ENCODE results near the gene MIER3. TPM values are rescaled to one million over a fixed set of nuclear protein-coding genes. Genes with fewer than 3 reads are reported as not detected.

Gene MIER3
- total and polyA plus RNA-seq, 9 of the 15 experiments (the other 6 are each of a cell fraction or from before 2014, with no cell fraction given): 4.1 to 29.3 (median 13.0) TPM

DNA sequence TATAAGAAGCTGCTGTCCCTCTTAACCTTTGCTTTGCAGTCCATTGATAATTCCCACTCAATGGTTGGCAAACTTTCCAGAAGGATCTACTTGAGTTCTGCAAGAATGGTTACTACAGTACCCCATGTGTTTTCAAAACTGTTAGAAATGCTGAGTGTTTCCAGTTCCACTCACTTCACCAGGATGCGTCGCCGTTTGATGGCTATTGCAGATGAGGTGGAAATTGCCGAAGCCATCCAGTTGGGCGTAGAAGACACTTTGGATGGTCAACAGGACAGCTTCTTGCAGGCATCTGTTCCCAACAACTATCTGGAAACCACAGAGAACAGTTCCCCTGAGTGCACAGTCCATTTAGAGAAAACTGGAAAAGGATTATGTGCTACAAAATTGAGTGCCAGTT is 70.4 kb downstream of the MIER3 start:
- Histone ChIP-seq H3K4me3 (no peak overlapping the region), H2AFZ (ENCODE audit: low read depth, low read length) (no peak overlapping the region), H3K36me3 (ENCODE audit: control insufficient read depth, insufficient read depth, low read length) (peaks cover 77% of the 10 kb centered on the region), H3K4me2 (ENCODE audit: insufficient read depth, low read length) (no peak overlapping the region), H4K20me1 (replicated peaks; ENCODE audit: control insufficient read depth, insufficient read depth, low read length) (no peaks in the 10 kb centered on the region), H3K27ac (ENCODE audit: extremely low read depth, low read depth, low read length) (no peak overlapping the region), H3K9me3 (replicated peaks; ENCODE audit: control insufficient read depth, insufficient read depth, low read depth, low read length) (no peaks in the 10 kb centered on the region), H3K27me3 (ENCODE audit: control insufficient read depth in 2 of 2, insufficient read depth in 2 of 2, low read length in 2 of 2) (no peaks in the 10 kb centered on the region), H3K9me1 (ENCODE audit: control insufficient read depth, insufficient read depth, low read length) (no peaks in the 10 kb centered on the region), H3K79me2 (ENCODE audit: control insufficient read depth, insufficient read depth, low read length) (no peaks in the 10 kb centered on the region), H3K4me1 (replicated peaks in 1 of 2; ENCODE audit: control insufficient read depth in 2 of 2, insufficient read depth in 2 of 2, low read length in 2 of 2) (no peaks in the 10 kb centered on the region; a peak in 1 of 5 replicates), H3K9ac (ENCODE audit: insufficient read depth in 1 of 2, low read depth in 2 of 2, low read length in 2 of 2) (no peak overlapping the region)
- FAIRE-seq: no peak
- BruUV-seq (replicated peaks): no TSS peak
- TF ChIP-seq SIN3A (IDR thresholded peaks at IDR 0.05; ENCODE audit: borderline replicate concordance in 2 of 2, control insufficient read depth in 1 of 2, low read depth in 2 of 2, low read length in 2 of 2) (no peak), ZNF239 (CRISPR knock-in tag; IDR thresholded peaks at IDR 0.05) (no peak), THRAP3 (IDR thresholded peaks at IDR 0.05; ENCODE audit: borderline replicate concordance) (no peak), U2AF2 (optimal IDR thresholded peaks at IDR 0.05; ENCODE audit: low read depth, low read length) (no peak), CEBPB (tag; IDR thresholded peaks at IDR 0.05) (no peak), SETDB1 (IDR thresholded peaks at IDR 0.05; ENCODE audit: low read length) (no peak), DACH1 (IDR thresholded peaks at IDR 0.05; ENCODE audit: partially characterized antibody) (no peak)
- TF ChIP-seq, protein P1, sequence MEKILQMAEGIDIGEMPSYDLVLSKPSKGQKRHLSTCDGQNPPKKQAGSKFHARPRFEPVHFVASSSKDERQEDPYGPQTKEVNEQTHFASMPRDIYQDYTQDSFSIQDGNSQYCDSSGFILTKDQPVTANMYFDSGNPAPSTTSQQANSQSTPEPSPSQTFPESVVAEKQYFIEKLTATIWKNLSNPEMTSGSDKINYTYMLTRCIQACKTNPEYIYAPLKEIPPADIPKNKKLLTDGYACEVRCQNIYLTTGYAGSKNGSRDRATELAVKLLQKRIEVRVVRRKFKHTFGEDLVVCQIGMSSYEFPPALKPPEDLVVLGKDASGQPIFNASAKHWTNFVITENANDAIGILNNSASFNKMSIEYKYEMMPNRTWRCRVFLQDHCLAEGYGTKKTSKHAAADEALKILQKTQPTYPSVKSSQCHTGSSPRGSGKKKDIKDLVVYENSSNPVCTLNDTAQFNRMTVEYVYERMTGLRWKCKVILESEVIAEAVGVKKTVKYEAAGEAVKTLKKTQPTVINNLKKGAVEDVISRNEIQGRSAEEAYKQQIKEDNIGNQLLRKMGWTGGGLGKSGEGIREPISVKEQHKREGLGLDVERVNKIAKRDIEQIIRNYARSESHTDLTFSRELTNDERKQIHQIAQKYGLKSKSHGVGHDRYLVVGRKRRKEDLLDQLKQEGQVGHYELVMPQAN (IDR thresholded peaks at IDR 0.05; ENCODE audit: borderline replicate concordance): no peak
- DNase-seq (ENCODE audit: extremely low read depth in 1 of 4, low spot score in 3 of 4): no peak
- 97% methylated on average over 5 of the region's 5 CpGs for WGBS (ENCODE audit: insufficient coverage, low coverage, missing lambda C conversion rate)
- ChIA-PET CTCF (ENCODE audit: low intra/inter-chr PET ratio) (no interaction called here), POLR2A (no interaction called here)
- in situ Hi-C loops (cut with MboI): no loop called here
- intact Hi-C loops (cut with micrococcal nuclease): no loop called here
- ATAC-seq: no peak
